Measurements from ENCODE around the gene MXRA7. TPM values are rescaled to one million over a fixed set of nuclear protein-coding genes. Genes with fewer than 3 reads are reported as not detected.

The MXRA7 gene
- total RNA-seq, 4 donors from 2014 or later: 11.0 to 116 (median 39.2) TPM

DNA sequence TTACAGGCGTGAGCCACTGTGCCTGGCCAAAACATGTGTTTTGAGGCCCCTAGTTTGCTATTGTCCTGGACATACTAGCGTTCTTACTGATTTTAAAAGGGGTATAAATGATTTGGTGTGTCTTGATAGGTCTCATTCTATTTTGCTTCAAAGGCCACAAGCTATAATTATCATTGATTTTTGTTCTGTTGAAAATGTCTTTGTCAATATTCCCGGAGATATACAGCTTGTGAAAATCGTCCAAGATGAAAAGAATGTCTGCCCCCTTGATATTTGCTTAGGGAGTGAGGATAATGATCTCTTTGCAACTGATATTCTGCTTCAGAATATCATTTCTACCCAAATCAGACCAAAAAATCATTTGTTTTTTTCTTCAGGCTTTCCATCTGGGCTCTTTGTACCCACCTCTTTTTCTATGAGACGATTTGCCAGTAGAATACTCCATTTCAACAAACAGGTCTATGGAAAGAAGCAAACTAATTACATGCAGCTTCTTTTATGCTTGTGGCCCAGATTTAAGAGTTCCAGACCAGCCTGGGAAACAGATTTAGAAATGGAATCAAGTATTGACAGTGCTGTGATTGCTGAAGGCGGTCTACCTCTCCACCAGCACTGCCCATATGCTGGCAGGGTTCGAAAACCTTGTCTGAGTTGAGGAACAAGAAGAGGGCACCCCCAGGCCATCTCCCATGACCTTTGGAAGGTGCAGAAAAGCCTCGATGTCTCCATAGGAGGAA, 53.1 kb downstream of the MXRA7 start:
- Histone ChIP-seq H3K4me1 (peaks cover 17 to 39% (median 17%) of the 10 kb centered on the region in 3 donors), H3K9me3 (no peaks in the 10 kb centered on the region), H3K4me3 (no peak overlapping the region), H3K36me3 (no peaks in the 10 kb centered on the region), H3K27ac (peak overlapping the region in 2 of 4 donors; percentile 27 to 80), H3K27me3 (no peaks in the 10 kb centered on the region)
- no peak for DNase-seq
- 77 to 95% methylated on average over 6 to 8 of the region's 8 CpGs for WGBS, 2 donors
- no peak for TF ChIP-seq POLR2A (IDR thresholded peaks at IDR 0.05)
- TF ChIP-seq, protein P1, sequence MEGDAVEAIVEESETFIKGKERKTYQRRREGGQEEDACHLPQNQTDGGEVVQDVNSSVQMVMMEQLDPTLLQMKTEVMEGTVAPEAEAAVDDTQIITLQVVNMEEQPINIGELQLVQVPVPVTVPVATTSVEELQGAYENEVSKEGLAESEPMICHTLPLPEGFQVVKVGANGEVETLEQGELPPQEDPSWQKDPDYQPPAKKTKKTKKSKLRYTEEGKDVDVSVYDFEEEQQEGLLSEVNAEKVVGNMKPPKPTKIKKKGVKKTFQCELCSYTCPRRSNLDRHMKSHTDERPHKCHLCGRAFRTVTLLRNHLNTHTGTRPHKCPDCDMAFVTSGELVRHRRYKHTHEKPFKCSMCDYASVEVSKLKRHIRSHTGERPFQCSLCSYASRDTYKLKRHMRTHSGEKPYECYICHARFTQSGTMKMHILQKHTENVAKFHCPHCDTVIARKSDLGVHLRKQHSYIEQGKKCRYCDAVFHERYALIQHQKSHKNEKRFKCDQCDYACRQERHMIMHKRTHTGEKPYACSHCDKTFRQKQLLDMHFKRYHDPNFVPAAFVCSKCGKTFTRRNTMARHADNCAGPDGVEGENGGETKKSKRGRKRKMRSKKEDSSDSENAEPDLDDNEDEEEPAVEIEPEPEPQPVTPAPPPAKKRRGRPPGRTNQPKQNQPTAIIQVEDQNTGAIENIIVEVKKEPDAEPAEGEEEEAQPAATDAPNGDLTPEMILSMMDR (IDR thresholded peaks at IDR 0.05): no peak
- intact Hi-C loops (cut with DNase I): no loop called here

DNA sequence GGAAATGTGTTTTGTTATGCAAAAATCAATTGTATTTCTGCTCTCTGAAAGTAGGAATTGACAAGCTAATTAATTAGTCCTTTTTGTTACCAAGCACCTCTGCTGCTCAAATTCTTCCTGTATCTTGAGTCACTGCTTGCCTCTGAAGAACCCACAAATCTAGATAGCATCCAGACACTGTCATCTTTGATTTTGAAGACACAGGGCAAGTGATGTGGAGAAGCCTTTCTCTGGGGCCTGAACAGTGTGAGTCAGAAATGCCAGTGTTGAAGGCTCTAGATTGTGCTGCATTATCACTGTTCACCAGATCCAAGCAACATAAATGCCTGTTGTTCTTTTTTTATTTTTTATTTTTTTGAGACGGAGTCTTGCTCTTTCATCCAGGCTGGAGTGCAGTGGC, 56.4 kb downstream of the MXRA7 start:
- H3K4me3 ChIP-seq: no peak overlapping the region
- no peak for DNase-seq
- H3K9me3 ChIP-seq: no peaks in the 10 kb centered on the region
- H3K27me3 ChIP-seq: no peaks in the 10 kb centered on the region
- WGBS, 2 donors: 83 to 88% methylated on average over 1 of the region's 1 CpG
- intact Hi-C loops (cut with DNase I): no loop called here
- TF ChIP-seq POLR2A (IDR thresholded peaks at IDR 0.05): no peak
- TF ChIP-seq, protein P1 (IDR thresholded peaks at IDR 0.05): no peak
- no peaks in the 10 kb centered on the region for H3K36me3 ChIP-seq
- H3K4me1 ChIP-seq: peaks cover 1 to 17% (median 2%) of the 10 kb centered on the region in 3 donors
- no peak overlapping the region for H3K27ac ChIP-seq

DNA sequence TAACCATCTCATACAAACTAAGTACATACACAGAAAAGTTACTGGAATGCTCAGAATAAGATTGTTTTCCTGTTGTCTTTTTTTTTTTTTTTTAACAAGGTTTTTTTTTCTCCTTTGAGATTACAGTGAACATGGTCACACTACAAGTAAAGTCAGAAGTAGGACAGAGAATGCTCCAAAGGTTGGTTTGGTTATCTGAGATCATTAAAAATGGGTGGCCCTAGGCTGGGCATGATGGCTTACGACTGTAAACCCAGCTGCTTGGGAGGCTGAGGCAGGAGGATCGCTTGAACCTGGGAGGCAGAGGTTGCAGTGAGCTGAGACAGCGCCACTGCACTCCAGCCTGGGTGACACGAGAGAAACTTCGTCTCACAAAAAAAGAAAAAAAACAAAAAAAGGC, 60.3 kb downstream of the MXRA7 start:
- no peak overlapping the region for H3K4me3 ChIP-seq
- H3K4me1 ChIP-seq: peaks cover 0 to 8% (median 0%) of the 10 kb centered on the region in 3 donors
- intact Hi-C loops (cut with DNase I): no loop called here
- no peak overlapping the region for H3K27ac ChIP-seq
- WGBS, 2 donors: 88% methylated on average over 5 of the region's 5 CpGs
- H3K27me3 ChIP-seq: no peaks in the 10 kb centered on the region
- TF ChIP-seq, protein P1 (IDR thresholded peaks at IDR 0.05): no peak
- no peak for TF ChIP-seq POLR2A (IDR thresholded peaks at IDR 0.05)
- H3K9me3 ChIP-seq: no peaks in the 10 kb centered on the region
- no peaks in the 10 kb centered on the region for H3K36me3 ChIP-seq
- no peak for DNase-seq

DNA sequence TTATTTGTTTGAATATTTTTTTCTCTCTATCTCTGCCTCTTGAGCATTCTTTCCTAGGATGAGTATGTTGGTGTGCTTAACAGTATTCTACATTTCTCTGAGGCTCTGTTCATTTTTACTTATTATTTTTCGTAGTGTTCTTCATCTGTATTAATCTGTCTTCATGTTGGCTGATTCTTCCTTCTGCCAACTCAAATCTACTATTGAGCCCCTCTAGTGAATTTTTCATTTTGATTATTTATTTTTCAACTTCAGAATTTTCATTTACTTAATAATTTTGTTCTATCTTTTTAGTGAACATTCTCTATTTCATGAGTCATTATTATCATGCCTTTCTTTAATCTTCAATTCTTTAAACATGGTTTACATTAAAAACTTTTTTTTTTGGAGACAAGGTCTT, 64.1 kb downstream of the MXRA7 start:
- Histone ChIP-seq H3K4me1 (peaks cover 9 to 46% (median 12%) of the 10 kb centered on the region in 3 donors), H3K9me3 (no peaks in the 10 kb centered on the region), H3K27ac (no peak overlapping the region), H3K36me3 (no peaks in the 10 kb centered on the region), H3K4me3 (peak overlapping the region in 2 of 4 donors; percentile 11 to 25), H3K27me3 (peaks cover 0 to 5% (median 0%) of the 10 kb centered on the region in 4 donors)
- intact Hi-C loops (cut with DNase I): no loop called here
- TF ChIP-seq, protein P1 (IDR thresholded peaks at IDR 0.05): no peak
- no peak for TF ChIP-seq POLR2A (IDR thresholded peaks at IDR 0.05)
- no peak for DNase-seq
- 75 to 80% methylated on average over 1 of the region's 1 CpG for WGBS, 2 donors

DNA sequence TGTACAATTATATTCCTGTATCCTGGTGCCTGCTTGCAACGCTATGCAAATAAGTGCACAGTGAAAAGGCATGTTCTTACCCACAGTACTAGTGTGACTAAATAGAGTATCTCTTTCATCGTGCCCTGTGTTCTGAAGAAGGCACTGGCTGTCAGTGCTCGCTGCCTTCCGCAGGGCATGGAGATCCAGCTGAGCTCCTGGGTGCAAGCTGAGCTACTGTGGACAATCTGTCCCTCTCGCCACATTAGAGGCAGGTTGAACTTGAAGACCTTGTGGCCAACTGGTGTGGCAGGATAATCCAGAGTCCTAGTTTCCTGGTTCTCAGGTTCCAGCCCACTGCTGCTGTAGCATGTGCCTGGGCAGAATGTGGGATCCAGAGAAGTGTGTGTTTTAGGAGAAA, 65.3 kb downstream of the MXRA7 start:
- Histone ChIP-seq H3K27ac (peak overlapping the region in 3 of 4 donors; percentile 77 to 88 (median 87)), H3K36me3 (no peaks in the 10 kb centered on the region), H3K4me1 (peaks cover 9 to 57% (median 12%) of the 10 kb centered on the region in 3 donors), H3K27me3 (peaks cover 0 to 5% (median 0%) of the 10 kb centered on the region in 4 donors), H3K4me3 (peak overlapping the region in 2 of 4 donors; percentile 11 to 25), H3K9me3 (no peaks in the 10 kb centered on the region)
- TF ChIP-seq, protein P1 (IDR thresholded peaks at IDR 0.05): no peak
- no peak for TF ChIP-seq POLR2A (IDR thresholded peaks at IDR 0.05)
- DNase-seq: no peak
- WGBS, 2 donors: 71 to 75% methylated on average over 1 to 3 of the region's 5 CpGs
- intact Hi-C loops (cut with DNase I): no loop called here
